Mammary epithelial cell (primary cell): ENCODE measurements around the gene KRT83.
"Not testable (repeated sequence)": the region's sequence is repeated elsewhere in the genome, so short reads cannot be mapped to it uniquely, and the experiment has no call there.

Source experiments
- CTCF ChIP-seq, 2 donors: IDR thresholded peaks in 1 of 2; conservative IDR thresholded peaks in 1 of 2; 2 replicates each; pipeline ENCODE4 v1.5.1; 2011 to 2012; ENCODE audit warnings: inconsistent platforms in 2 of 2, low read length in 2 of 2, mild to moderate bottlenecking in 2 of 2, control low read depth in 1 of 2, low read depth in 1 of 2; ENCODE audit not compliant: insufficient read depth in 1 of 2; ENCODE audit errors: extremely low read depth in 1 of 2
- EZH2 ChIP-seq: IDR thresholded peaks from 2 replicates; pipeline ENCODE4 v1.6.1; 2012; ENCODE audit warnings: low read length, inconsistent platforms, borderline replicate concordance

DNA sequence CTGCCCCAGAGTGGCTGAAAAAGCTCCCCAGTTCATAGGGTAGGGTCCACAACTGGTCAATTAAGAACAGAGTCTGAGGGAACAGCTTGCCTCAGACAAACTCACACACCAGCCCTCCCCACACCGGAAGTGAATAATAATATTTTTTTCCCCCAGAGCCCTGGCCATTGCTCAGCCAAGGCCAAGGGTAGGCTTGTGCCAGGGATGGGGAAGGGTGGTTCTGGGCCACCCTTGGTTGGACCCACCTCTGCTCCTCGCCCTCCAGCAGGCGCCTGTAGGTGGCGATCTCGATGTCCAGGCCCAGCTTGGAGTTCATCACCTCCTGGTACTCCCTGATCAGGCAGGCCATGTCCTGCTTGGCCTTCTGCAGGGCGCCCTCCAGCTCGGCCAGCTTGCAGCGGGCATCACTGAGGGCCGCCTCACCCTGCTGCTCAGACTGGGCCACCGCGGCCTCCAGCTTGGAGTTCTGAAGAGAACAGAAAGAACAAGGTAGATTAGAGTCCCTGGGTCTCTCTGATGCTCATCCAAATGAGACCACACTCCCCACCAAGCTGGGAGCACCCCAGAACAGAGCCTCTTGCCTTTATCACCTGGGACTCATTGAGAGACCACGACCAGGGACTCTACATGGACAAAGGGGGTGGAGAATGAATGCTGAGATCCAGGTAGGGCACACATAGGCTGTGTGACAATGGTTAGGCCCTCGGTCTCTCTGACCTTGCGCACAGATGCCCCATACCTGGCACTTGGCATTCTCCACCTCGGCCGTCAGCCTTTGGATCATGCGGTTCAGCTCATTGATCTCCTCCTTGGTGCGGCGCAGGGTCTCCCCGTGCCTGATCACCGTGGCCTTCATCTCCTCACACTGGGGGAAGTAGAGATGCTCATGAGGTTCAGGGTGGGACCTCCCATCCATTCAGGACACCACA, 34.1 kb downstream of the KRT83 start:
- peak in 1 of 2 donors; percentile 8 for TF ChIP-seq CTCF (conservative IDR thresholded peaks at IDR 0.05 in 1 of 2, IDR thresholded peaks at IDR 0.05 in 1 of 2; ENCODE audit: extremely low read depth in 1 of 2, insufficient read depth in 1 of 2, low read depth in 1 of 2, low read length in 2 of 2)
- TF ChIP-seq EZH2, result not testable (repeated sequence)
